Hindlimb muscle (tissue), 1 donor: ENCODE measurements around the gene GPR137B. TPM values are rescaled to one million over a fixed set of nuclear protein-coding genes. Genes with fewer than 3 reads are reported as not detected.

Source experiments
- DNase-seq: peaks from one replicate; pipeline ENCODE4 v3.0.0-alpha.2; 2013
- polyA plus RNA-seq: library from polyadenylated mRNA; unstranded; fragments of 120-200 nt; gene quantifications from one replicate; pipeline ENCODE4 v1.2.1, GENCODE V29; 2013; ENCODE audit not compliant: insufficient read length

GPR137B gene
- polyA plus RNA-seq, 1 donor: 5.8 TPM

DNA sequence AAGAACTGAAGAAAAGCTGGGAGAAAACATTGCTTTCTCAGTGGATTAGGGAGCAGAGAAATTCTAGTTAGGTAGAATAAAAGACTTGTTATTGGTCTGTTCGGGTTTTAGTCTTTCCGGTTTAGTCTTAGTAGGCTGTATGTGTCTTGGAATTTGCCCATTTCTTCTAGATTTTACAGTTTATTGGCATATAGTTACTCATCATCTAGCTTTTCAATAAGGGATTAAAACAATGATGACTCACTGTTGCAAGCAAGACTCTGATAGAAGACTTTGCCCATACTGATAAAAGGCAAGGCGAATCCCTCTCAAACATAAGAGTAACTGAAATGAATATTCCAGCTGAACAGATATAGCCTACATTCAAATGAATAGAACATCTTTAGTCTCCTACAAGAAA, 62.3 kb downstream of the GPR137B start:
- DNase-seq: no peak

DNA sequence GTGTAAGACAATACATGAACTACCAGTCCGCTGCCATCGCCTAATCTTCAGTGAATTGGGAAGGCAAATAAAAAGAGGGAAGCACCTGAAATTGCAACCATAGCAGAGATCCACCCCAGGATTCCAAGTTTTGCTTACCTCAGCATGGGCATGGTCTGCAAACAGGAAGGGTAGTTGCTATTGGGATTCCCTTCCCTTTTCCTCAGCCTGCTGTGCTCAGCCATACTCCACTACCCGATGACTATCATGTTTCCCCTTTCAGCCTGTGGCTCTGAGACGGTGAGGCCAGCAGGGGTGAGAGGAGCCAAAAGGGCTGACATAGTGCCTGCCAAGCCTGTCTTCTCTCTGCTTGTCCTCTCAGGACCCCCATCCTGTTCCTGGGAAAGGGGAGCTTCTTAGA, 64.2 kb downstream of the GPR137B start:
- DNase-seq: peak; percentile 16

DNA sequence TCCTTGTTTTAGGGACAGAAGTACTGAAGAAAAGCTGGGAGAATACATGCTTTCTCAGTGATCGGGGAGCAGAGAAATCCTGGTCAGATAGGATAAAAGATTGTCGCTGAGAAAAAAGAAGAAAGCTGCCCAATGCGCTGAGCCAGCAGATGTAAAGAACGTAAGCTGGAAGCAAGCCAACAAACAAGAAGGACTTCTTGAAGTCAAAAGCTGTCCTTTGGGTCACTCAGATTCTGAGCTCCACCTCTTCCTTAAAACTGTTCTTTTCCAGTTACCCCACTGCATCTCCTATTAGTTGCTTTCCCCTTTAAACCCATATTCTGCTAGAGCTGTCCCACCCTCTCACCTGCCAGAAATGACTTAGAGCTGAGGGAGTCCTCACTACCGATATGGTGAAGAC, 64.8 kb downstream of the GPR137B start:
- no peak for DNase-seq

DNA sequence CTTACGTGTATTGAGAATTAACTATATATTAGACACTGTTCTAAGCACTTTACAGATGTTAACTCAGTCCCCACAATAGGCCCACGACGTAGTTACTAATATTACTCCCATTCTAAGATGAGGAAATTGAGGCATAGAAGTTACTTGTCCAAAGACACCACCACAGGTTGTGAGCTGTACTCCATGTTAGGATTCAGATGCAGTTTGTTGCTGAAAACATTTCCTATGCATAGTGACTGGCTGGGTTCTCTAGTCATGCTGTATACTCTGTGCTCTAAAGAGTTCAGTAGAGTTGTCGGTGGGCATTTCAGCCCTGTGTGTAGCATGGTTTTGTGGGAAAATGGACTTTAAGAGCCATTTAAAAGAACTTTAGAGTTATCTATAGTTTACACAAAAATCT, 65.2 kb downstream of the GPR137B start:
- no peak for DNase-seq

DNA sequence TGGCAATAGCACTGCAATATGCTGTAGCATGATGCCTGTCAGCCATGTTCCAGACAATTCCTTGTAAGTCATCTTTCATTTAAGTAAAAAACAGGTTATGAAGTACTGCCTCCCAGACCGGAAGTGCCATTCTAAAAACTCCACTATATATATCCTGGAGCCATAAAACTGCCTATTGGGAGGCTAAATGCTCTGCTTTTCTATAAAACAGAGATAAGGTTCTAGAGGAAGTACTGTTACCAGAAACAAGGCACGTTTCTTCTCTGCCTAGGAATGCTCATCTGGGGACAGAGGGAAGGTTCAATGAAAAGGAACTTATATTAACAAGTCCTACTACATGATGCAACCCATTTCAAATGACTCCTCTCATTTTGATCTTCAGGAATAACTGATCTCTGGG, 66.8 kb downstream of the GPR137B start:
- no peak for DNase-seq

DNA sequence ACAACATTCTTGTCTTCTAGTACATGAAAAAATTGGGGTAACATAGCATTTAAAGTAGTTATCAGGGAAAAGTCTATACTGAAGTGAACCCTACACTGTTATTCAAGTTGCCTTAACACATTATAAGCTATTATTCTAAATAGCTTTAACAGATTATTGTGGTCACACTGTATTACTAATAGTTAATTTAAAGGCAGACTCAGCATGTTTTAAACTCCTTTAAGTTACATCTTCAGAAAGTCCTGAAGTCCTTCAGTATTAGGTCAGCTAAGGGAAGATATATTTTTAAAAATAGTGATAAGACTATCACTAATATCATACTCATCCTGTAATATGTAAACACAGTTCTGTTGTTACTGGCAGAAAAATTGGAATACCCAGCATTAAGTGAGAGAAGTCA, 67.4 kb downstream of the GPR137B start:
- no peak for DNase-seq

DNA sequence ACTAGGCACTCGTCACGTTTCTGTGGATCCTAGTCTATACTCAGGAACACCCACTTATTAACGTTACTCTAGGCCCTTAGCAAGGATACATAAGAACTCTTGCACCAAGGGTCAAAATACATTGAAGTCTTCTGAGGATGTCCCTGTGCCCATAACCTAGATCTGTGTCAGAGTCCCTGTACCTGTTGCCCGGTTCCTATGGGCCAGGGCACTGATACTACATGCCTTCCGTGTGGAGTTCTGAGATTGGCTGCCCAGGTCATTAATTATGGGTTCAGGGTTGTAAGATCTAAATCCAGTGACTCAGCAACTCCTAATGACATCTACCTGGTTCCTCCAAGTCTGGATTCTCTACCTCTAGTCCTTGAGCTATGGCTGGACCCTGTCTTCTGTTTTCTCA, 69.5 kb downstream of the GPR137B start:
- no peak for DNase-seq

DNA sequence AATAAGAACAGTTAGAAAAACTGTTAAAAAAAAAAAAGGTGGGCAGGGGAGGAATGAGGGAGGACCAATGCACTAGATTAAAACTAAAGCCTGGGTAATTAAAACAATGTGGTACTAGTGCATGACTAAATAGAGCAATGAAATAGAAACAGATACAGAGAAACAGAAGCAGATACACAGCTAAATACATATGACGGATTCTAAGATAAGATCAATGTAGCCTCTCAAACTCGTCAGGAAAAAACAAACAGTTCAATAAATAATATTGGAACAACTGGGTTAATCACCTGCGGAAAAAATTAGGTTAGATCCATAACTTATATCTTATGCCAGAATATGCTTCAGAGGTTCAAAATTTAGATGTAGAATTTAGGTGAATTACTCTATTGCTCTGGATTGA, 71.2 kb downstream of the GPR137B start:
- DNase-seq: no peak

DNA sequence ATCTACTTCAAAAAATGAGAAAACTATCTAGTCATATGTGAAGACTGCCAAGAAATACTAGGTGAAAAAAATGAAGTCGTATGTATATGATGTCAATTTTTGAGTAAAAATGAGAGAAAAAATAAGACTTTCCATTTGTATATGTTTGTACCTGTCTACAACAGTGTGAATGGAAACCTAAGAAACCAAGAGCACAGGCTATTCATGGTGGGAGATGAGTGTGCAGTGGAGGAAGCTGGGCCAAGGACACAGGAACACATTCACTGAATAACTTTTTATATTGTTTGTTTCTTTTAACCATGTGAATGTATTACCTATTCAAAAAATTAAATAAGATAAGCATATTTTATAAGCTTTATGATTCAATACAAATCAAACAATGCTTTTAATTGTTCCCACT, 72.4 kb downstream of the GPR137B start:
- no peak for DNase-seq

DNA sequence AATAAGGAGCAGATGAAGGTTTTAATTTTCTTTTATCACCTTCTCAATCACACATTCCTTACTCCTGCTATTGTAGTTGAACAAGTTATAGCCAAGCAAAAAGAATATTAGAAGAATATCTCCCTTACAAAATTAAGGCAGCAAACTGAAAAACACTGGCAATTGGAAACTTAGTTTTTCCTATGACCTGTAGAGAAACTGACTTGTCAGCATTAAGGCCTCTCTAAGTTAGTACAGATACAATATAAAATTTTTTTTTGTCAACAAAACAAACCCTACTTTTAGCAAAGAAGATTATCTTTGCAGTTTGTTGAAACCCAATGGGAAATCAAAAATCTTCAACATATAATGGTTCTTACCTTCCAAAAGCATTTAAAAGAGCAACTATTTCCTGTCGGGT, 78.1 kb downstream of the GPR137B start:
- no peak for DNase-seq

DNA sequence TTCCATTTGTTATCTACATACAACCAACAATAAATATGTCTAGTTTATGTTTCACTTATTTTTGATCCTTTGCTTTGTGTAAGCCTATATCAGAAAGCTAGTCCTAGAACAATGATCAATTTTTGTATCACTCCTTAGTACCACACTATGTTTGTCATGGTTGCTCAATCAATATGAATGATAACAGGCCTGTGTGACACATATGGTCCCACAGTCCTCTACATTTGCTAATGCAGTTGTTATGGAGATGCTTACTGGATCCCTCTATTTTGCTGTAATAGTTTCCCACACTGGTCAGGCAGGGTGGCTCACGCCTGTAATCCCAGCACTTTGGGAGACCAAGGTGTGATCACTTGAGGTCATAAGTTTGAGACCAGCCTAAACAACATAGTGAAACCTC, 80.3 kb downstream of the GPR137B start:
- DNase-seq: no peak

DNA sequence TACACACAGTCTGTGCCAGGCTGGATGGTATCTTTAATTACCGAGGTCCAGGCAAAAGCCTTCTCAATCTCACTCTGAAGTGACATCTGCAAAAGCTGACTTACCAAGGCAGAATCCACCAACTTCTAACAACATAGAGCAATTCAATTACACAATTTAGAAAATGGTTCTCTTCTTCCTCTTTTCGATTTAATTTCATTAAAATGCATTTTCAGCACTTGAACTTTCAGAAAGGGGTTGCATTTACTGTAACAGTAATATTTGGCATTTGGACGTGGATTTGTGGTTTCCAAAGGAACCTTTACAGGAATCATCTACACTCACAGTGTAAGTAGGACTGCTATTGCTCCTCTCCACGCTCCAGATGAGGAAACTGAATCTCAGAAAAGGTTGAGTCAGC, 86.1 kb downstream of the GPR137B start:
- no peak for DNase-seq

DNA sequence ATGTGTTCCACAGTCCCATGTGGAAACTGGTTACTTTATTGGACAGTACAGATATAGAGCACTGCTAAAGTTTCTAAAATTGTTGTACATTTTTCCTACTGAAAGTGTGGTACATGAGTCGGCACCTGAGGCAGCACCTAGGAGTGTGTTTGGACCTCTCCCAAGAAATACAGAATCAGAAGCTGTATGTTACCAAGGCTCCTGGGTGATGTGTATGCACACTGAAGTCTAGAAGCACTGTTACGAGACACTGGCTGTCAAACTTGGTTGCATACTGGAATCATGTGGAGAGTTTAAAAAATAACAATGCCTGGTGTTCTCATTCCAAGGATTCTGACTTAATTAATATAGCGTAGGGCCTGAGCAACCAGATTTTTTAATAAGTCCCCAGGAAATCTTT, 92.8 kb downstream of the GPR137B start:
- no peak for DNase-seq

DNA sequence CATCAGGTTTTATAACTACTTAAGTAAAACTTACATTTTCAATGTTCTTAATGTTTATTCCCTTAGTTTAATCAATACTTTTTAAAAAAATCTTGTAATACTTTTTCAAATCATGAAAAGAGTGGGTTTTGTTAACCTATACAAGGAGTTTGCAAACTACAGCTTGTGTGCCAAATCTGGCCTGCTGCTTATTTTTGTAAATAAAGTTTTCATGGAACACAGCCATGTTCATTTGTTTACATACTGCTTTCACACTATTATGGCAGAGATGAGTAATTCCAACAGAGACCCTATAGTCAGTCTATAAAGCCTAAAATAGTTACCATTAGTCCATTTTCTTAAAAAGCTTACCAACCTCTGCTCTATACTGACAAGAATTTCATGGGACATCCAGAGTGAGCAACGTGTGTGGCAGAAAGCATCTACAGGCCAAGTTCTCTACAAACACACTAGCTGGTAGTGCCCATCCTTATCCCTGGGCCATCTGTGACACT, 96.8 kb downstream of the GPR137B start:
- DNase-seq: no peak

DNA sequence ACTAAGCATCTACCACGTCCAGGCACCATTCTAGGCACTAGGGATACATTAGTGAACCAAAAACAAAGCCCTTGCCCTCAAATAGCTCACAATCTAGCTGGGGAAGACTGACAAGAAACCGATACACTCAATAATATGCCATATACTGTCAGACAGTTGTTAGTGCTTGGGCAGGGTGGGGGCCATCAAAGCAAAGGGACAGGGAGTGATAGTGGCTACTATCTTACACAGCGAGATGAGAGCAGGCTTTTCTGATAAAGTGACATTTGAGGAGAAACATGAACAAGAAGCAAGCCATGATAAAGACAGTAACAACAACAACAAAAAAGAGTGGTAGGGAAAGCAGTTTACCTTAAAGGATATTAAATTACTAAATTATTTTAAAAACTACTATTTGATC, 98.3 kb downstream of the GPR137B start:
- no peak for DNase-seq

DNA sequence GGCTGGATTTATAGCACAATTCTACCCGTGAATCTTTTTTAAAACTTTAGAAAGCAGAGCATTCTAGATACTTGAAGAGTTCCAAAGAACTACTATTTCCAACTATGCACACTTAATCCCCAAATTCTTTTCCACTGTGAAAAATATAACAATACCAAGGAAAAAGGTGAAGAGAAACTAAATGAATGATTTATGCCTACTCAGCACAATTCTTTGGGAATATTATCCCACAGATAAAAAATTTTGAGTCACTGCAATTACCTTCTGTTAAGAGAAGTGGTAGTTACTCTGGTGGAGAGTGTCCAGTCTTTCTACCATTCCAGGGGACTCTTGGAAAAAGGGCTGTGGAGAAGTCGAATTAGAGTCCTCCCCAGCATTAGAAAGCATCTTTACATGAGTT, 100.2 kb downstream of the GPR137B start:
- DNase-seq: no peak

DNA sequence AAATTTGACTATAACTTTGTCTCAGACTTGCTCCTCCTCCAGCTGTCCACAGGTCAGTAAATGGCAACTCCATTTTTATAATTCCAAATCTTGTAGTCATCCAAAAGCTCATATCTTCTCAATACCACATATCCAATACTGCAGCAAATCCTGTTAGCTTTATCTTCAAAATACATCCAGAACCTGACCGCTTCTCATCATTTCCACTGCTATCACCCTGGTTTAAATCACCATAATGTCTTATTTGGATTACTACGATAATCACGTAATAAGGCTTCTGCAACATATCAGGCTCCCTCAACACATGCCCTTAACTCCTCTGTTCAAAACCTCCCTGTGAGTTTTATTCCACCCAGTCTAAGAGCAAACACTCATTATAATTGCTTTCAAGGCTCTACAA, 104.9 kb downstream of the GPR137B start:
- DNase-seq: no peak

DNA sequence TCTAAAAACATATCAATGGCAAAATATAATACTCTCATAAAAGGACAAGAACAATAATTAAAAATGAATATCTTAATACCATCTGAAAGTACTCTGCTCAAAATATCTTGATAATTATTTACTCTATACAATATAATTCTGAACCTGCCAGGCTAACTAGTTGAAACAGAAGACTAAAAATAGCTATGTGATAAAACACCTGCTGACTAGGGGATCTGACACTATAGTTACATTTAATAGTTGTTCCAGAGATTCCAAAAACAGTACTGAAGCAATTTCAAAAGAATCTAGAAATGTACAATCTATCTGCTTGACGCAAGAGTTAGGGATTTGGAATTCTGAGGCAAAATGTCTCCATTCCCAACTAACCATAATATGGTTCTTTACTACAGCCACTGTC, 109.2 kb downstream of the GPR137B start:
- no peak for DNase-seq

DNA sequence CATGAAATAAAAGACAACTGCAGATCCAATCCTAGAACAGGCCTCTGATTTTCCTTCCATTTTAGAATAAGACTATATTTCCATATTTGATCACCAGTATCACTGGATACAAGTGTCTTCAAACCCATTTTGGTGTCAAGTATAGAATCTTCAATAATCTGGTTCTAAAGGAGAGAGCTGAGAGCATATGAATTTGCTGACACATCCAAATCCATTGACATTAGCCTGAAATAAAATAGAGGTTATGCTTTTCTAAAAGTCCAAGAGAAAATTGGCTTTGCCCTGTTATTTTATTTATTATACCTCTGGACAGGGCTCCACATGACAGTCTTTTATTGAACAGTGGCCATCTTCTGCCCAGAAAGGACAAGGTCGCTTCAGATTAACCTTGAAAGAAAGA, 110.8 kb downstream of the GPR137B start:
- no peak for DNase-seq

DNA sequence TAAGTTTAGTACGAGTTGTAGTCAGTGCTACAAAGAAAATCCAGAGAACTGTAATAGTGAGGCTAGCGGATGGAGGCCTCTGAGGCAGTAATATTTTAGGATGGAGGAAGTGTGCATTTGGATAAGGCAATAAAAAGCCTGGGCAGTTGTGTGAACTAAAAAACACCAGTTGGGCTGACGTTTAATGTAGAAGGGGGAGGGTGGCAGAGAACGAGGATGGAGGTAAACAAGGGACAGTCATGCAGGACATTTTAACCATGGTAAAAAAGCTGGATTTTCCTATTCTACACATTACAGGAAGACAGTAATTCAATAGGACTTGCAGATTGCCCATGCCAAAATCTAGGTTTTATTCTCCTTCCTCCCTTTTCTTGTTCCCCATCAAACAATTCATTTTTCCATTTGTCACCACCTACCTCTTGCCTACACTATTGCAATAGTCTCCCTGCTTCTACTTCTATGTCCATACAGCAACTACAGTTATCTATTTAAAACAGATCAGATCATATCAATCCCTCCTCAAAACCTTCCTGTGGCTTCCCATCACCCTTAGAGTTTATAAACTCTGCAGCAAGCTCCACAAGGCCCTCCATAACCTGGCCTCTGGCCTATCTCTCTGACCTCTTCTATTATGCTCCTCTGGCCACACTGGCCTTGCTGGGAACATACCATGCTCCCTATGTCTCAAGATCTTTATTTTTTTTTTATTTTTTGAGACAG, 111.7 kb downstream of the GPR137B start:
- no peak for DNase-seq

DNA sequence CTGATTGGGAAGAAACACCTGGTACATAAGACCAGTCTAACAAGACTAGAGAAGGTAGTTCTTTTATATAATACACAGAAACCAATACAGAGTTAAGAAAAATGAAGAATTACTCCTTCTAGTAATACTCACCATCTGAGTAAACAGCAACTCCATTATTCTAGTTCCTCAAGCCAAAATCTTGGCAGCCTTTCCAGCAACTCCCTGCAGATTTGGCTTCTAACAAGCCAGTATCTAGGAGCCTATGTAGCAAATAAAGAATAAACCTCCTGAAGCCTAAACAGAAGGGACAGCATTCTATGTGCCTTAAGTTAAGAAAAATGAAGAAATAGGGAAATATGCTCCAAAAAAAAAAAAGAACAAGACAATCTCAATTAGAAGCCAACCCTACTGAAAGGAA, 114.9 kb downstream of the GPR137B start:
- no peak for DNase-seq

DNA sequence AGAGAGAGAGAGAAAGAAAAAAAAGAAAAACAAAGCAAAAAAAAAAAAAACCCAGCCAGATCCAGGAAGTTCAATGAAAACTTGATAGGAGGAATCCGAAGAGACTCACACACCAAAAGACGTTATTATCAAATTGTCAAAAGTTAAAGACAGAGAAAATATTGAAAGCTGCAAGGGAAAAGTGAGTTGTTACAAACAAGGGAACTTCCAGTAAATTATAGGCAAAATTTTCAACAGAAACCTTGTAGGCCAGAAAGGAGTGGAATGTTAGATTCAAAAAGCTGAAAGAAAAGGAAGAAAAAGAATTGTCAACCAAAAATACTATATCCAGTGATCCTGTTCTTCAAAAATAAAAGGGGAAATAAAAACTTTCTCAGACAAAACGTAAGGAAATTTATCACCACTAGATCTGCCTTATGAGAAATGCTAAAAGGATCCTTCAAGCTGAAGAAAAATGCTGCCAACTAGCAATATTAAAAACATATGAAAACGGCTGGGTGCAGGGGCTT, 115.8 kb downstream of the GPR137B start:
- DNase-seq: no peak
